Lung (tissue), 12 donors: ENCODE results near the gene TDRD12. TPM values are rescaled to one million over a fixed set of nuclear protein-coding genes. Genes with fewer than 3 reads are reported as not detected.
"Not testable (repeated sequence)": the region's sequence is repeated elsewhere in the genome, so short reads cannot be mapped to it uniquely, and the experiment has no call there.

Source experiments
- ATAC-seq: fragments of 200-7000 bp; cut with Tn5 transposase; one replicate; pipeline ENCODE4 v1.9.1; 2020; ENCODE audit warnings: moderate number of reproducible peaks; ENCODE audit not compliant: insufficient read depth, low FRiP score
- DNase-seq, 3 donors: peaks; one replicate each; pipeline ENCODE4 v3.0.0-alpha.2; 2013 to 2017
- H3K27ac ChIP-seq, 2 donors: one replicate each; pipeline ENCODE4 v1.5.1; 2013; ENCODE audit warnings: mild to moderate bottlenecking in 2 of 2, moderate library complexity in 2 of 2, control low read depth in 1 of 2, inconsistent platforms in 1 of 2, low read depth in 1 of 2, low read length in 1 of 2
- H3K27me3 ChIP-seq, 3 donors: one replicate each; pipeline ENCODE4 v1.5.1; 2013; ENCODE audit warnings: low read length in 2 of 3; ENCODE audit not compliant: control insufficient read depth in 3 of 3, insufficient read depth in 3 of 3
- H3K36me3 ChIP-seq, 4 donors: one replicate each; pipeline ENCODE4 v1.5.1; 2013; ENCODE audit warnings: low read length in 4 of 4, mild to moderate bottlenecking in 1 of 4, moderate library complexity in 1 of 4; ENCODE audit not compliant: control insufficient read depth in 4 of 4, insufficient read depth in 4 of 4
- H3K4me1 ChIP-seq, 5 donors: one replicate each; pipeline ENCODE4 v1.5.1; 2013; ENCODE audit warnings: low read length in 5 of 5, mild to moderate bottlenecking in 2 of 5, moderate library complexity in 1 of 5; ENCODE audit not compliant: control insufficient read depth in 5 of 5, insufficient read depth in 5 of 5
- H3K4me3 ChIP-seq: one replicate; pipeline ENCODE4 v1.5.1; 2013; ENCODE audit warnings: mild to moderate bottlenecking, control low read depth, moderate library complexity
- H3K9ac ChIP-seq, 2 donors: one replicate each; pipeline ENCODE4 v1.5.1; 2013; ENCODE audit warnings: low read length in 2 of 2, control low read depth in 1 of 2; ENCODE audit not compliant: insufficient read depth in 1 of 2
- H3K9me3 ChIP-seq, 4 donors: one replicate each; pipeline ENCODE4 v1.5.1; 2013; ENCODE audit warnings: low read length in 3 of 4, mild to moderate bottlenecking in 1 of 4, moderate library complexity in 1 of 4; ENCODE audit not compliant: control insufficient read depth in 4 of 4, insufficient read depth in 3 of 4
- WGBS, 2 donors: extraction: QIAGEN DNeasy Blood & Tissue Kit; methylation state at CpG; one replicate each; pipeline ENCODE4 v1.1.7; 2013; 5-methylcytosine and 5-hydroxymethylcytosine counted together
- polyA plus RNA-seq, 2 donors: library from polyadenylated mRNA; stranded (reverse); fragments of 200-250 nt; gene quantifications; one replicate each; pipeline ENCODE4 v1.2.1, GENCODE V29; 2013
- total RNA-seq, 2 donors: library from RNA; depleted of rRNA in 1 of 2; stranded (reverse); fragments of >200 nt in 1 of 2; gene quantifications; one replicate each; pipeline ENCODE4 v1.2.1, GENCODE V29; 2014 to 2021
- TF ChIP-seq, protein P1 (sequence below): IDR thresholded peaks from 2 replicates; pipeline ENCODE4 v1.5.1; 2012; ENCODE audit warnings: mild to moderate bottlenecking; ENCODE audit errors: control extremely low read depth, extremely low read depth
- donor health status: control.
- donor health status: control.
- donor health status: Bipolar disorder and iron deficiency.
- donor health status: healthy.
- donor health status: DM: yes; HTN: yes; CAD: no.

TDRD12 gene
- total and polyA plus RNA-seq, 4 donors: 0.08 to 0.14 (median 0.10) TPM

DNA sequence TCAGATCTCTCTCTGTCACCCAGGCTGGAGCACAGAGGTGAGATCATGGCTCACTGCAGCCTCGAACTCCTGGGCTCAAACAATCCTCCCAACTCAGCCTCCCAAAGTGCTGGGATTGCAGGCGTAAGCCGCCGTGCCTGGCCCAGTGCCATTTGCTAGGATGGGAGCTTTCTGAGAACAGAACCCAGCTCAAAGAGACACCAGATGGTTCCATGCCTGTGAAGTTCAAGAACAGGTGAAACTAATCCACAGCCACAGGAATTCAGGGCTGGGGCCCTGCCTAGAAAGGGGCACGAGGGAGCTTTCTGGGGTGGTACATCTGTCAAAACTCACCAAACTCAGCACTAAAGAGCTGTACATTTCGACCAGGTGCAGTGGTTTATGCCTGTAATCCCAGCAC lies 145.8 kb downstream of the TDRD12 start:
- TF ChIP-seq, protein P1, sequence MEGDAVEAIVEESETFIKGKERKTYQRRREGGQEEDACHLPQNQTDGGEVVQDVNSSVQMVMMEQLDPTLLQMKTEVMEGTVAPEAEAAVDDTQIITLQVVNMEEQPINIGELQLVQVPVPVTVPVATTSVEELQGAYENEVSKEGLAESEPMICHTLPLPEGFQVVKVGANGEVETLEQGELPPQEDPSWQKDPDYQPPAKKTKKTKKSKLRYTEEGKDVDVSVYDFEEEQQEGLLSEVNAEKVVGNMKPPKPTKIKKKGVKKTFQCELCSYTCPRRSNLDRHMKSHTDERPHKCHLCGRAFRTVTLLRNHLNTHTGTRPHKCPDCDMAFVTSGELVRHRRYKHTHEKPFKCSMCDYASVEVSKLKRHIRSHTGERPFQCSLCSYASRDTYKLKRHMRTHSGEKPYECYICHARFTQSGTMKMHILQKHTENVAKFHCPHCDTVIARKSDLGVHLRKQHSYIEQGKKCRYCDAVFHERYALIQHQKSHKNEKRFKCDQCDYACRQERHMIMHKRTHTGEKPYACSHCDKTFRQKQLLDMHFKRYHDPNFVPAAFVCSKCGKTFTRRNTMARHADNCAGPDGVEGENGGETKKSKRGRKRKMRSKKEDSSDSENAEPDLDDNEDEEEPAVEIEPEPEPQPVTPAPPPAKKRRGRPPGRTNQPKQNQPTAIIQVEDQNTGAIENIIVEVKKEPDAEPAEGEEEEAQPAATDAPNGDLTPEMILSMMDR: no peak
- Histone ChIP-seq H3K9me3 (no peaks in the 10 kb centered on the region), H3K27me3 (no peaks in the 10 kb centered on the region), H3K27ac (no peak overlapping the region), H3K9ac (no peak overlapping the region), H3K4me1 (no peaks in the 10 kb centered on the region), H3K36me3 (no peaks in the 10 kb centered on the region), H3K4me3 (no peak overlapping the region)
- ATAC-seq: no peak
- DNase-seq: no peak
- WGBS, 2 donors: 82 to 89% methylated on average over 6 of the region's 6 CpGs

GRCh38 chr19:32866061-32866460 lies 146.5 kb downstream of the TDRD12 start:
- no peaks in the 10 kb centered on the region for H3K27me3 ChIP-seq
- TF ChIP-seq, protein P1: no peak
- no peak for DNase-seq
- no peaks in the 10 kb centered on the region for H3K9me3 ChIP-seq
- no peak overlapping the region for H3K9ac ChIP-seq
- no peak overlapping the region for H3K4me3 ChIP-seq
- no peak for ATAC-seq
- no peak overlapping the region for H3K27ac ChIP-seq
- WGBS, 2 donors: 83 to 87% methylated on average over 7 of the region's 7 CpGs
- H3K36me3 ChIP-seq: no peaks in the 10 kb centered on the region
- H3K4me1 ChIP-seq: no peaks in the 10 kb centered on the region

- WGBS, 2 donors: 90 to 92% methylated on average over 12 of the region's 12 CpGs
- no peaks in the 10 kb centered on the region for H3K27me3 ChIP-seq
- DNase-seq (no peak), ATAC-seq (no peak)
- TF ChIP-seq, protein P1: no peak
- H3K4me3 ChIP-seq: no peak overlapping the region
- H3K4me1 ChIP-seq: no peaks in the 10 kb centered on the region
- no peaks in the 10 kb centered on the region for H3K36me3 ChIP-seq
- no peak overlapping the region for H3K27ac ChIP-seq
- H3K9me3 ChIP-seq: no peaks in the 10 kb centered on the region
- H3K9ac ChIP-seq: no peak overlapping the region
Observed at GRCh38 chr19:32866564-32867265, 147.1 kb downstream of the TDRD12 start.

DNA sequence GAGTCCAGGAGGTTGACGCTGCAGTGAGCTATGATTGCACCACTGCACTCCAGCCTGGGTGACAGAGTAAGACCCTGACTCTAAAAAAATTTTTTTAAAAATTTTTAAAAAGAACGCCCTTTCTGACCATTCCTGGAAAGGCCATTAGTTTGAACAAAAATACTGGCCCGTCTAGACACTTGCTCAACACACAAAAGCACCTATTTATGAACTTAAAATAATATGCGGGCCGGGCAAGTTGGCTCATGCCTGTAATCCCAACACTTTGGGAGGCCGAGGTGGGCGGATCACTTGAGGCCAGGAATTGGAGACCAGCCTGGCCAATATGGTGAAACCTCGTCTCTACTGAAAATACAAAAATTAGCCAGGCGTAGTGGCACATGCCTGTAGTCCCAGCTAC lies 147.9 kb downstream of the TDRD12 start:
- not testable (repeated sequence) for H3K9me3 ChIP-seq, H3K4me3 ChIP-seq, ATAC-seq, H3K27me3 ChIP-seq, H3K9ac ChIP-seq, H3K4me1 ChIP-seq, H3K27ac ChIP-seq, H3K36me3 ChIP-seq, DNase-seq
- 95 to 96% methylated on average over 9 of the region's 9 CpGs for WGBS, 2 donors
